Umbilical cord (tissue), 2 donors: ENCODE measurements around the gene PLA2G2D. TPM values are rescaled to one million over a fixed set of nuclear protein-coding genes. Genes with fewer than 3 reads are reported as not detected.

Experiments
- DNase-seq: peaks from one replicate; pipeline ENCODE4 v3.0.0-alpha.2; 2015; ENCODE audit warnings: low spot score
- total RNA-seq: library from RNA; depleted of rRNA; stranded (reverse); fragments of >200 nt; gene quantifications from one replicate; pipeline ENCODE4 v1.2.3, GENCODE V29; 2014; ENCODE audit warnings: low replicate concordance; ENCODE audit not compliant: insufficient read depth

PLA2G2D gene
- total RNA-seq, 1 donor from 2014 or later = not detected

DNA sequence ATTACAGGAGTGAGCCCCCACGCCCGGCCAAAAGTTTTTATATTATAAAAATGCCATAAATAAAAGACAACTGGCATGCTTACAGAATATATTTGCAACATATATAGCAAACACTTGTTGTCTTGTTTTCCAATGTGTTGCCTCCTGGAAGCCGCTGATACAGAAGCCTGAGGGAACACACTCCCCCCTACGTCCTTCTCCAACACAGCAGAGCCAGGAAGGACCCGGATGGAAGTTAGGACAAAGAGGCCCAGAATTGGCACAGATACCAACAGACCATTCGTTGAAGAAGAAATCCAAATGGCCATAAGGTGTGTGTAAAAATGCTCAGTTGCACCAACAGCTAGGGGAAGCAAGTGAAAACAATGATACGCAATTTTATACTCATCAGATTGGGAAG, 50.6 kb downstream of the PLA2G2D start:
- no peak for DNase-seq

DNA sequence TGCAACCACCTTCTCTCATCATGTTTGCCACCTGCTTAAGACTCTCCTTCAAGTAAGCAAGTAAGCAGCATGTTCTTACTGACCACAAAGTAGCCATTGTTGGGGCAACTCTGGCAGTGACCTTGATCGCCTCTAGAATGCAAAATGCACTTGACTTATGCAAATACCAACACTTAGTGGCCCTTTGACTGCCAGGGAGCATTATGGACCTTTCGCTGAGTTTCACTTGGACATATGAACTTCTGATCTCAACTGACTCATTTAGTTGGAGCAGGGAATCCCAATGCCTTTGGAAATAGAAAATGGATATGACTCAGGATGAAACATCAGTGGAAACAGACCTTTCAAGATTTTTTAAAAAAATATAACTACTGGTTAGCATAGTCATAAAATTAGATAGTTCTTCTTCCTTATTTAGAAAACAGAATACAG, 55.5 kb downstream of the PLA2G2D start:
- DNase-seq = peak; percentile 75

Other genes with a start within 250 kb of the PLA2G2D start
- gene OTUD3, start 237.1 kb downstream of the PLA2G2D start, total RNA-seq = 8.4 TPM
- not detected for gene PLA2G2E, start 195.9 kb downstream of the PLA2G2D start, total RNA-seq
- gene PLA2G2A, start 139.9 kb downstream of the PLA2G2D start, total RNA-seq = 12.3 TPM
- gene PLA2G5, start 49.3 kb downstream of the PLA2G2D start, total RNA-seq = 4.8 TPM
- gene PLA2G2F, start 19.8 kb upstream of the PLA2G2D start, total RNA-seq = 1.2 TPM
- gene UBXN10, start 66.6 kb upstream of the PLA2G2D start, total RNA-seq = 0.48 TPM
- gene PLA2G2C, start 67.0 kb upstream of the PLA2G2D start, total RNA-seq = 0.48 TPM
- gene VWA5B1, start 171.3 kb upstream of the PLA2G2D start, total RNA-seq = 0.24 TPM